ENCODE data around the gene ZNF718.

DNA sequence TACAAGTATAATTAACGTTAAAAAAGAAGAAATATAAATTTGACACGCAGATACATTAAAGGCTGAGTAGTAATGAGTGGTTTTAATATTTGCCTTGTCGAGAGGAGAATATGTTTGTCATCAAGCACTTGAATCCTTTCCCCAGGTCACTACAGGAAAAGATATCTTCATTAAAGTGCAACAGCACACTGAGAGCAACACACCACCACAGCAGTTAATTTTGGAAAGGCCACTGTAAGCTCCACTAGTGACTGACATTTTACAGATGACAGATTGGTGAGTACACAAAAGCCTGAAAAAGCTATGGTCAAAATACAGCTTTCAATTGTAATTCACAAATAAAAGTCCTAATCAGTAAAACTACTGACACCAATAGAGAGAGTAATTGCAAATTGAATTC lies 76.6 kb downstream of the ZNF718 start:
- TF ChIP-seq CTCF (IDR thresholded peaks at IDR 0.05), result no peak
- TF ChIP-seq POLR2A (IDR thresholded peaks at IDR 0.05), result no peak
- TF ChIP-seq EP300 (IDR thresholded peaks at IDR 0.05), result no peak
